ENCODE results near the gene LARGE2.

LARGE2 gene

DNA sequence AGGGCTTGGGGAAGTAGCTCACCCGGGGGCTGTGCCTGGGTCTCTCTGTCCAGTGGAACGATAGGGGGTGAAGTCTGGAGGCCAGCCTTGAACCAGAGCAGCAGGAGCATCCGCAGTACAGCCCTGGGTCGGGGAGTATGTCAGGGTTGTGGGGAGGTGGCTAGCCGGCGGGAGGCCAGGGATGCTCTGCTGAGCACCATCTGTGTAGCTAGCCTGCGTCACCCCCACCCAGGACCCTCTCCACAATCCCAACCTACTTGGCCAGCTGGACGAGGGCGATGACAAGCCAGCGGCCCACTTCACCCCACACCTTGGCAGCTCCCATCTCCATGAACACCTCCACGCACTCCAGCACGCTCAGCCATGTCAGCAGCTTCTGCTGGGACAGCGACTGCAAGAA, 7.0 kb upstream of the LARGE2 start:
- Histone ChIP-seq H3K36me3 (ENCODE audit: insufficient read depth, low read length) (peaks cover 3% of the 10 kb centered on the region; the same call in 1 of the 2 replicates), H3K4me3 (no peak overlapping the region), H3K27ac (no peak overlapping the region), H3K9me3 (ENCODE audit: low read depth, low read length) (no peaks in the 10 kb centered on the region), H3K9ac (ENCODE audit: insufficient read length) (no peak overlapping the region)
- no peak for DNase-seq (ENCODE audit: low read depth, low spot score)
- TF ChIP-seq EZH2 (IDR thresholded peaks at IDR 0.05) (no peak), POLR2AphosphoS5 (IDR thresholded peaks at IDR 0.05; ENCODE audit: borderline replicate concordance, low read depth, low read length) (no peak), FOXP2 (optimal IDR thresholded peaks at IDR 0.05; ENCODE audit: control extremely low read depth, extremely low read length, insufficient read depth) (no peak)

DNA sequence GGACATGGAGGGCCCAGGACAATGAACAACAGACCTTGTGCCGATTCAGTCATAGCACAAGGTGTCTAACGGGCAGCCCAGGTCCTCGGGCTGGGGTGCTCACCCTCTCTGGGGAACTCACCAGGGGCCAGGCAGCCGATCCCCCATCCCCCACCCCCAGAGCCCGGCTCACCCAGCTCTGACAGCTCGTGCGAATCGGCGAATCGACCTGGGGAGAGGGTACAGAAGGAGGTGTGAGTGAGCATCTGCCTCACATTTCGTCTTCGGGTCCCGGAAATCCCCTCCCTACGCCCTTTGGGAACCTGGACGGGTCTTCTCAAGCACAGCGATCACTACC, 5.2 kb upstream of the LARGE2 start:
- Histone ChIP-seq H3K9ac (ENCODE audit: insufficient read length) (peak overlapping the region; percentile 78), H3K4me3 (peak overlapping the region; percentile 93), H3K36me3 (ENCODE audit: insufficient read depth, low read length) (peaks cover 3% of the 10 kb centered on the region; the same call in 1 of the 2 replicates), H3K27ac (no peak overlapping the region), H3K9me3 (ENCODE audit: low read depth, low read length) (no peaks in the 10 kb centered on the region)
- TF ChIP-seq FOXP2 (optimal IDR thresholded peaks at IDR 0.05; ENCODE audit: control extremely low read depth, extremely low read length, insufficient read depth) (no peak), POLR2AphosphoS5 (IDR thresholded peaks at IDR 0.05; ENCODE audit: borderline replicate concordance, low read depth, low read length) (no peak), EZH2 (IDR thresholded peaks at IDR 0.05) (no peak)
- DNase-seq (ENCODE audit: low read depth, low spot score), result no peak

DNA sequence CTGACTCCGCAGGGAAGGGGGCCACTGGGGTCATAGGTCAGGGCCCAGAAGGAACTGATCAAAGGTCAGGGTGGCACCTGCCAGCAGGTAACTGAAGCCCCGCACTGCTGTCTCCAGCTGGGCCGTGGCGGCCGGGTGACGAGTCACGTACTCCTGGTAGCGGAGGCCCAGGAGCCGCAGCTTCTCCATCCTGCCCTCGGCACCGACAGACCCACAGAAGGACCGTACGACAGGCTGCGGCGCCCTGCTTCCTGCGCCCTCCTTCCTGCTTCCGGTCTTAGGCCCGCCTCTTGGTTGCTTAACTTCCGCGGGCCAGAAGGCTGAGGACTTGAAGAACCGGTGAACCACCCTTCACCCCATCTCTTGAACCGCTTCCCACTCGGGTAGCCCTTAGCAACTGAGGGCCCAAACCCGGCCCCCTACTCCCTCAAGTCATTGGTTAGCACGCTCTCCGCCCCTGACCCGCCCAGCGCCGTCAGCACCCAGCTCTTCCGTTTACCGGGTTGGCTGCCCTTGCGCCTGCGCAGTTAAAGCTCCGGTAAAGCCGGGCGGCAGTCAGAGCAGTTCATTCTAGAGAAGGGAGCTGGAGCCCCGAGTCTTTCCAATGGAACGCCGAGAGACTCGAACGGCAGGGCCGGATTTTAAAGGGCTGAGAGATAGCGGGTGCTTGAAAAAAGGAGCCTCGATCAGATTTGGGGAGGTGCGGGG, 4.7 kb upstream of the LARGE2 start, which contains the start of gene PEX16:
TSS of gene PEX16 (minus strand) at position 255 of the 708 bp plus-strand sequence. CDS start at position 189, 66 bp downstream.
- Histone ChIP-seq H3K36me3 (ENCODE audit: insufficient read depth, low read length) (peaks cover 3% of the 10 kb centered on the region; the same call in 1 of the 2 replicates), H3K9ac (ENCODE audit: insufficient read length) (peak within 1 kb of the TSS; percentile 78), H3K27ac (peak within 1 kb of the TSS; percentile 82), H3K9me3 (ENCODE audit: low read depth, low read length) (no peaks in the 10 kb centered on the region), H3K4me3 (peak within 1 kb of the TSS; percentile 93)
- DNase-seq (ENCODE audit: low read depth, low spot score), result peak; percentile 77
- peak; percentile 86 for TF ChIP-seq POLR2AphosphoS5 (IDR thresholded peaks at IDR 0.05; ENCODE audit: borderline replicate concordance, low read depth, low read length)
- no peak for TF ChIP-seq EZH2 (IDR thresholded peaks at IDR 0.05)

DNA sequence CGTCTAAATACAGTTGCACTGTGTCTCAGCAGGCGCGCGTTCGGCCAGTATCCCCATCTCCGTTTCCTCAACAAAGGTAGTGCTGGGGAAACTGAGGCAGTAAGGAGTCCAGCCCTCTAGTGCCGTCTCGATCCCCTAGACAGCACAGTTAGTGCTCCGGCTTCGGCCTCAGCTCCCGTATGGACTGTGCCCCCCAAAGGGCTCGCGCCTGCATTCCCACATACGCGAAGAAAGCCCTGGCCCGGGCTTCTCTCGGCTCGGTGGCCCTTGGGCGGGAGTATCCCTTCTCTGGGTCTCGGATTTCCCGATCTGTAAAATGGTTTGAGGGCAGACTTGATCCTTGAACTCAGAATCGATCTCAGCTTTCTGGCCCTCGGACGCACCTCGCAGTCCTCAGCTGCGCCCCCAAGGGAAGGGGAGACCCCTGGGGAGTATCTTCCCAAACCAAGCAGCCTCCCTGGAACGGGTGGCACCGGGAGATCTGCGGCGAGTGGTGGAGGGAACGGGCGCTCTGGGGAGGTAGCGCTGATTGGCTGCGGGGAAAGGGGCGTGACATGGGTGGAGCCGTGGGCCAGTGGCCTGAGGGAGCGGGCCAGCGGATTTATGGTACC, 4.0 kb upstream of the LARGE2 start:
- no peaks in the 10 kb centered on the region; the same call in 1 of the 2 replicates for H3K36me3 ChIP-seq (ENCODE audit: insufficient read depth, low read length)
- H3K4me3 ChIP-seq, result peak overlapping the region; percentile 93
- no peaks in the 10 kb centered on the region for H3K9me3 ChIP-seq (ENCODE audit: low read depth, low read length)
- no peak for DNase-seq (ENCODE audit: low read depth, low spot score)
- H3K9ac ChIP-seq (ENCODE audit: insufficient read length), result peak overlapping the region; percentile 76
- peak overlapping the region; percentile 82; the same call in 1 of the 2 replicates for H3K27ac ChIP-seq
- TF ChIP-seq FOXP2 (optimal IDR thresholded peaks at IDR 0.05; ENCODE audit: control extremely low read depth, extremely low read length, insufficient read depth) (no peak), EZH2 (IDR thresholded peaks at IDR 0.05) (no peak), POLR2AphosphoS5 (IDR thresholded peaks at IDR 0.05; ENCODE audit: borderline replicate concordance, low read depth, low read length) (peak; percentile 86)

DNA sequence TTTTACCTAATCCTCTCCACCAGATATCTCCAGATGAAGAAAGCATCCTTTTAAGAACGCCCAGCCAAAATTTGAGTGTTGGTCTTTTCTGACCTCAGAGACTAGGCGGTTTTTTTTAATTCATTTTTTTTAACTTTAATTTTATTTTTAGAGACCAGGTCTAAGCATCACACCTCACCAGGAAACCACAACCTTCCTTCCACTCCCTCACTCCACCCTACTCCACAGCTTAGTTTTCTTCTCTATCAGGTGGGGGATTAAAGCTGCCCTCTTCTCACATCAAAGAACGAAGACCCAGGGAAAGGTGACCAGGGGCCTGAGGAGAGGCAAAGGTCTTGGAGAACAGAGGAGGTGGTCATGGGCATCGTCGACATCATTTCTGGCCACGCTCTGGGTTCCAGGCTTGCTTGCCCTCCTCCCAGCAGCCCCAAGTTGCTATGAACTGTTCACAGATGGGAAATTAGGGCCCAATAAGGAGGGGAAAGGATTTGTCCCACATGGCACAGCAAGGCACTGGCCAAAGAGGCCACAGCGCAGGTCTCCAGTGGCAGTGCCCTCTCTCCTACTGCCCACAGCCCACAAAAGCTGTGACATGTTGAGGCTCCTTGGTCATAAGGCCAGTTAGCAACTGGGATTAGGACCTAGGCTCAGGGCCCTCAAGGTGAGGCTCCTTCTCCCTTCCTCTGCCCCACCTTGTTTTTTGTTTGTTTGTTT, 3.3 kb upstream of the LARGE2 start:
- Histone ChIP-seq H3K9me3 (ENCODE audit: low read depth, low read length) (no peaks in the 10 kb centered on the region), H3K4me3 (peak overlapping the region; percentile 93), H3K36me3 (ENCODE audit: insufficient read depth, low read length) (no peaks in the 10 kb centered on the region; the same call in 1 of the 2 replicates), H3K9ac (ENCODE audit: insufficient read length) (no peak overlapping the region), H3K27ac (no peak overlapping the region)
- no peak for DNase-seq (ENCODE audit: low read depth, low spot score)
- no peak for TF ChIP-seq POLR2AphosphoS5 (IDR thresholded peaks at IDR 0.05; ENCODE audit: borderline replicate concordance, low read depth, low read length)
- TF ChIP-seq EZH2 (IDR thresholded peaks at IDR 0.05), result no peak
- TF ChIP-seq FOXP2 (optimal IDR thresholded peaks at IDR 0.05; ENCODE audit: control extremely low read depth, extremely low read length, insufficient read depth), result no peak

DNA sequence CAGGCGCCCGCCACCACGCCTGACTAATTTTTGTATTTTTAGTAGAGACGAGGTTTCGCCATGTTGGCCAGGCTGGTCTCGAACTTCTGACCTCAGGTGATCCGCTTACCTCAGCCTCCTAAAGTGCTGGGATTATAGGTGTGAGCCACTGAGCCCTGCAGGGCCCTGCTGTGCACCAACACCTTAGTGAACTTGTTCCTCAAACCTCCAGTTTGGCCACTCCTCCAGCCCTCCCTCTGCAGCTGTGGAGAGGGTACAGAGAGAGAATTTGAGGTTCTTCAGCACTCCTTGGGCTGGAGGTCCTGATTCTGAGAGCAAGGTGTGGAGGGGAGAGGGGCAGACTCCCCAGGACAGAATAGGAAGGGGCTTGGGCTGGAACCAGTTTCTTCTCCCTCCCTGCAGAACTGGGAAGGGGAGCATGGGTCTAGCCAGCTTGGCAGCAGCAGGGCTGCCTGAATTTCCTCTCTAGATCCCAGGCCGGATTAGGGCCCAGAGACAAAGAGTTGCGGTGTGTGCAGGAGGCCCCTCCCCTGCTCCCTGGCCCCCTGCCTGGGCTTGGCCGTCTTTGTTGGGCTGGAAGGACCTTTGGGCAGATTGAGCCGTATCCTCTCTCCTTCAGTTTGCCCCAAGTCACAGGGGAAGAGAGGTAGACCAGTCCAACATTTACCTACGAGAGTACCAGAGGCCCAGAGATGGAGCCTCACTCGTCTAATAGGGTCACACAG, 2.5 kb upstream of the LARGE2 start:
- TF ChIP-seq POLR2AphosphoS5 (IDR thresholded peaks at IDR 0.05; ENCODE audit: borderline replicate concordance, low read depth, low read length) (no peak), EZH2 (IDR thresholded peaks at IDR 0.05) (no peak), FOXP2 (optimal IDR thresholded peaks at IDR 0.05; ENCODE audit: control extremely low read depth, extremely low read length, insufficient read depth) (no peak)
- no peaks in the 10 kb centered on the region; the same call in 1 of the 2 replicates for H3K36me3 ChIP-seq (ENCODE audit: insufficient read depth, low read length)
- no peak for DNase-seq (ENCODE audit: low read depth, low spot score)
- H3K9me3 ChIP-seq (ENCODE audit: low read depth, low read length), result no peaks in the 10 kb centered on the region
- H3K4me3 ChIP-seq, result no peak overlapping the region
- no peak overlapping the region for H3K27ac ChIP-seq
- no peak overlapping the region for H3K9ac ChIP-seq (ENCODE audit: insufficient read length)

DNA sequence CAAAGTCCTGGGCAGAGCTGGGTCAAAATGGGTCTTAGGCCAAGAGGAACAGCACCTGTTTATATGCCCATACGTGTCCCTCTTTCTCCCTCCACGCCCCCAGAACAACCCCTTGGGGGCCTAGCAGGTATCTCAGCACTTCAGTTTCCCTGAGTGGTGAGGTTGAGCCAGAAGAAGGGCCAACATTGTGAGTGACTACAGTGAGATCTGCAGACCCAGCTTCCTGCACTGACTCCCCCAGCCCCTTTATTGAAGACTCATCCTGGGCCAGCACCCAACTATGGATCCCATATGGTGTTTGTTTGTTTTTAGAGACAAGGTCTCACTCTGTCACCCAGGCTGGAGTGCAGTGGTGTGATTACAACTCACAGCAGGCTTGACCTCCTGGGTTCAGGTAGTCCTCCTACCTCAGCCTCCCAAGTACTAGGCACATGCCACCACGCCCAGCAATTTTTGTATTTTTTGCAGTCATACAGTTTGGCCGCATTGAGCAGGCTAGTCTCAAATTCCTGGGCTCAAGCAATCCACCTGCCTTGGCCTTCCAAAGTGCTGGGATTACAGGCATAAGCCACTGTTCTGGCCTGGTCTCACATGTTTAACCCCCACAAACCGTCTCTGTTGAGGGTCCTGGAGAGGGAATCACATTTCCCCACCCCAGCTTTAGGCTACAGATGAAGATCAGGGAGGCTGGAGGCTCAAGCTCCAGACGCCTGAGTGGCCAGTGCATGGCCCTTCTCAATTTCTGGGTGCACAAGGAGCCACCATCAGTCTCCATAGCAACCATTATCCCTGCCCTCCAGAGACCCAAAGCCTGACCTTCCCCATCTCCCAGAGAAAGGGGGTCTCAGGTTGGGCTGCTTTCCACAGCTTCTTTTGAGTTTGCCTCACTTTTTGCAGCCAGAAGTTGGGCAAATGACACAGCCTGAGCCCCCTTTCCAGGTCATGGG, 1.7 kb upstream of the LARGE2 start:
- no peak for TF ChIP-seq FOXP2 (optimal IDR thresholded peaks at IDR 0.05; ENCODE audit: control extremely low read depth, extremely low read length, insufficient read depth)
- no peak for TF ChIP-seq POLR2AphosphoS5 (IDR thresholded peaks at IDR 0.05; ENCODE audit: borderline replicate concordance, low read depth, low read length)
- TF ChIP-seq EZH2 (IDR thresholded peaks at IDR 0.05), result no peak
- H3K9me3 ChIP-seq (ENCODE audit: low read depth, low read length), result no peaks in the 10 kb centered on the region
- no peak for DNase-seq (ENCODE audit: low read depth, low spot score)
- H3K27ac ChIP-seq, result no peak overlapping the region
- H3K4me3 ChIP-seq, result no peak overlapping the region
- no peak overlapping the region for H3K9ac ChIP-seq (ENCODE audit: insufficient read length)
- H3K36me3 ChIP-seq (ENCODE audit: insufficient read depth, low read length), result no peaks in the 10 kb centered on the region
